ENCODE results near the gene C14orf180. TPM values are rescaled to one million over a fixed set of nuclear protein-coding genes. Genes with fewer than 3 reads are reported as not detected.

C14orf180 gene
- total RNA-seq, 1 experiment from 2014 or later, result not detected

DNA sequence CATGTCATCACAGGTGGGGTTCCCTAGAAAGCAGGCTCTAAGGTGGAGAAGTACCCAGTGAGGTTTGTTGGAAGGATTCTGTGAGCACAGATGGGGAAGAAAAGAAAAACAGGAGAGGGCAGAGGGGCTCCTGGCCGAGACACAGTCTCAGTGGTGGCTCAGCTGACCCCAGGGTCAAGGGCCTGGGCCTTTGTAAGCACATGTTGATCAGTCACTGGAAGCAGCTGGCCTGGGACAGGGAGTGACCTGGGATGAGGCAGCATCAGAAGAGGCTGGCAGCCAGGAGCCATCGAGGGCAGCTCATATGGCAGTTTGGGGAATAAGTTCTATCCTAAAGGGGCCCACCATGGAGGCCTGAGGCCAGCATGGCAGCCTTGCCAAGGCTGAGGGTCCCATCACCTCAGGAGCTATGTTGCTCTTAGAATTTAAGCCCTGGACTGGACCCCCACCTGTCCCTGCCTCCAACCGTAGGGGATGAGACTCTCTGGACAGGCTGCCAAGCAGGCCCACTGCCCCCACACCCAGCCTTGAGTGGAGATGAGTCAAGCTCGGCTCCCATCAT lies 31.3 kb downstream of the C14orf180 start:
- Mint-ChIP-seq H3K4me3 (no peak overlapping the region), H3K27ac (no peak overlapping the region; the same call in 1 of the 2 replicates), H3K4me1 (no peaks in the 10 kb centered on the region), H3K27me3 (ENCODE audit: low read depth) (peaks cover 24% of the 10 kb centered on the region), H3K36me3 (no peaks in the 10 kb centered on the region), H3K9me3 (peaks cover 5% of the 10 kb centered on the region; the same call in 1 of the 2 replicates)
- no peak for DNase-seq (ENCODE audit: low spot score)
- no peak for TF ChIP-seq IRF2 (CRISPR knock-in tag; IDR thresholded peaks at IDR 0.05; ENCODE audit: borderline replicate concordance, low read depth)
- TF ChIP-seq, protein P1, sequence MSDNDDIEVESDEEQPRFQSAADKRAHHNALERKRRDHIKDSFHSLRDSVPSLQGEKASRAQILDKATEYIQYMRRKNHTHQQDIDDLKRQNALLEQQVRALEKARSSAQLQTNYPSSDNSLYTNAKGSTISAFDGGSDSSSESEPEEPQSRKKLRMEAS (CRISPR knock-in tag; IDR thresholded peaks at IDR 0.05), result no peak
- TF ChIP-seq, protein P2, sequence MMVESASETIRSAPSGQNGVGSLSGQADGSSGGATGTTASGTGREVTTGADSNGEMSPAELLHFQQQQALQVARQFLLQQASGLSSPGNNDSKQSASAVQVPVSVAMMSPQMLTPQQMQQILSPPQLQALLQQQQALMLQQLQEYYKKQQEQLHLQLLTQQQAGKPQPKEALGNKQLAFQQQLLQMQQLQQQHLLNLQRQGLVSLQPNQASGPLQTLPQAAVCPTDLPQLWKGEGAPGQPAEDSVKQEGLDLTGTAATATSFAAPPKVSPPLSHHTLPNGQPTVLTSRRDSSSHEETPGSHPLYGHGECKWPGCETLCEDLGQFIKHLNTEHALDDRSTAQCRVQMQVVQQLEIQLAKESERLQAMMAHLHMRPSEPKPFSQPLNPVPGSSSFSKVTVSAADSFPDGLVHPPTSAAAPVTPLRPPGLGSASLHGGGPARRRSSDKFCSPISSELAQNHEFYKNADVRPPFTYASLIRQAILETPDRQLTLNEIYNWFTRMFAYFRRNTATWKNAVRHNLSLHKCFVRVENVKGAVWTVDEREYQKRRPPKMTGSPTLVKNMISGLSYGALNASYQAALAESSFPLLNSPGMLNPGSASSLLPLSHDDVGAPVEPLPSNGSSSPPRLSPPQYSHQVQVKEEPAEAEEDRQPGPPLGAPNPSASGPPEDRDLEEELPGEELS (CRISPR knock-in tag; IDR thresholded peaks at IDR 0.05), result no peak
- no peak for TF ChIP-seq HMGA2 (CRISPR knock-in tag; IDR thresholded peaks at IDR 0.05)
- no peak for TF ChIP-seq FOXP1 (CRISPR knock-in tag; IDR thresholded peaks at IDR 0.05; ENCODE audit: borderline replicate concordance)
- TF ChIP-seq KAT7 (CRISPR knock-in tag; IDR thresholded peaks at IDR 0.05; ENCODE audit: borderline replicate concordance), result no peak
- no peak for TF ChIP-seq NR3C1 (CRISPR knock-in tag; conservative IDR thresholded peaks at IDR 0.05; ENCODE audit: low read depth)
- ChIA-PET CTCF (interaction anchor here (0.7 kb wide), 1 partner anchor 44 kb away, joined by 3 read pairs; no protein-coding TSS in a partner anchor), POLR2A (no interaction called here)
- no peak for ATAC-seq

DNA sequence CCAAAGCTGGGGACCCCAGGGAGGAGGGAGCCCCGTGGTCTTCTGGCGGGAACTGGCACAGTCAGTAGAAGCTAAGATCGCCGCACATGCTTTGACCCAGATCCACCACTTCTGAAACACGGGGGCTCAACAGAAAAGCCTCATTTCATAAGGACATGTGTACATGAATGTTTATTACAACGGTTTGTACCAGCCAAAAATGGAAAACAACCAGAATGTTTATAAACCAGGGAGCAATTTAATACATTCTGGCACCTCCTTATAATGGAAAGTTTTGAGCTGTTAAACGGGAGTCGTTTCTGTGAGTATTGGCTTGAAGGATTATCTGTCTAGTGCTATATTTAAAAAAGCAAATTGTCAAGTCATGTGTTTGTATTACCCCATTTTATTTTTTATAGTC lies 32.3 kb downstream of the C14orf180 start:
- Mint-ChIP-seq H3K27ac (no peak overlapping the region), H3K9me3 (peaks cover 5% of the 10 kb centered on the region; the same call in 1 of the 2 replicates), H3K4me3 (no peak overlapping the region), H3K27me3 (ENCODE audit: low read depth) (peaks cover 14% of the 10 kb centered on the region), H3K4me1 (no peaks in the 10 kb centered on the region), H3K36me3 (no peaks in the 10 kb centered on the region)
- DNase-seq (ENCODE audit: low spot score) (no peak), ATAC-seq (no peak)
- ChIA-PET POLR2A (no interaction called here), CTCF (interaction anchor here (0.5 to 1.2 kb wide), 3 partner anchors 270 to 692 kb away, joined by 3 read pairs; no protein-coding TSS in a partner anchor)
- TF ChIP-seq, protein P3, sequence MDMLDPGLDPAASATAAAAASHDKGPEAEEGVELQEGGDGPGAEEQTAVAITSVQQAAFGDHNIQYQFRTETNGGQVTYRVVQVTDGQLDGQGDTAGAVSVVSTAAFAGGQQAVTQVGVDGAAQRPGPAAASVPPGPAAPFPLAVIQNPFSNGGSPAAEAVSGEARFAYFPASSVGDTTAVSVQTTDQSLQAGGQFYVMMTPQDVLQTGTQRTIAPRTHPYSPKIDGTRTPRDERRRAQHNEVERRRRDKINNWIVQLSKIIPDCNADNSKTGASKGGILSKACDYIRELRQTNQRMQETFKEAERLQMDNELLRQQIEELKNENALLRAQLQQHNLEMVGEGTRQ (CRISPR knock-in tag; IDR thresholded peaks at IDR 0.05), result no peak
- no peak for TF ChIP-seq ZNF423 (CRISPR knock-in tag; IDR thresholded peaks at IDR 0.05)
- TF ChIP-seq, protein P1 (CRISPR knock-in tag; IDR thresholded peaks at IDR 0.05), result no peak
- no peak for TF ChIP-seq OVOL2 (CRISPR knock-in tag; IDR thresholded peaks at IDR 0.05; ENCODE audit: borderline replicate concordance)
- TF ChIP-seq ZNF219 (CRISPR knock-in tag; IDR thresholded peaks at IDR 0.05; ENCODE audit: borderline replicate concordance), result no peak
- no peak for TF ChIP-seq ETV6 (CRISPR knock-in tag; IDR thresholded peaks at IDR 0.05)
- TF ChIP-seq, protein P4, sequence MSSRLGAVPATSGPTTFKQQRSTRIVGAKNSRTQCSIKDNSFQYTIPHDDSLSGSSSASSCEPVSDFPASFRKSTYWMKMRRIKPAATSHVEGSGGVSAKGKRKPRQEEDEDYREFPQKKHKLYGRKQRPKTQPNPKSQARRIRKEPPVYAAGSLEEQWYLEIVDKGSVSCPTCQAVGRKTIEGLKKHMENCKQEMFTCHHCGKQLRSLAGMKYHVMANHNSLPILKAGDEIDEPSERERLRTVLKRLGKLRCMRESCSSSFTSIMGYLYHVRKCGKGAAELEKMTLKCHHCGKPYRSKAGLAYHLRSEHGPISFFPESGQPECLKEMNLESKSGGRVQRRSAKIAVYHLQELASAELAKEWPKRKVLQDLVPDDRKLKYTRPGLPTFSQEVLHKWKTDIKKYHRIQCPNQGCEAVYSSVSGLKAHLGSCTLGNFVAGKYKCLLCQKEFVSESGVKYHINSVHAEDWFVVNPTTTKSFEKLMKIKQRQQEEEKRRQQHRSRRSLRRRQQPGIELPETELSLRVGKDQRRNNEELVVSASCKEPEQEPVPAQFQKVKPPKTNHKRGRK (CRISPR knock-in tag; IDR thresholded peaks at IDR 0.05; ENCODE audit: borderline replicate concordance), result no peak
- no peak for TF ChIP-seq ZNF671 (CRISPR knock-in tag; IDR thresholded peaks at IDR 0.05)
- TF ChIP-seq, protein P5, sequence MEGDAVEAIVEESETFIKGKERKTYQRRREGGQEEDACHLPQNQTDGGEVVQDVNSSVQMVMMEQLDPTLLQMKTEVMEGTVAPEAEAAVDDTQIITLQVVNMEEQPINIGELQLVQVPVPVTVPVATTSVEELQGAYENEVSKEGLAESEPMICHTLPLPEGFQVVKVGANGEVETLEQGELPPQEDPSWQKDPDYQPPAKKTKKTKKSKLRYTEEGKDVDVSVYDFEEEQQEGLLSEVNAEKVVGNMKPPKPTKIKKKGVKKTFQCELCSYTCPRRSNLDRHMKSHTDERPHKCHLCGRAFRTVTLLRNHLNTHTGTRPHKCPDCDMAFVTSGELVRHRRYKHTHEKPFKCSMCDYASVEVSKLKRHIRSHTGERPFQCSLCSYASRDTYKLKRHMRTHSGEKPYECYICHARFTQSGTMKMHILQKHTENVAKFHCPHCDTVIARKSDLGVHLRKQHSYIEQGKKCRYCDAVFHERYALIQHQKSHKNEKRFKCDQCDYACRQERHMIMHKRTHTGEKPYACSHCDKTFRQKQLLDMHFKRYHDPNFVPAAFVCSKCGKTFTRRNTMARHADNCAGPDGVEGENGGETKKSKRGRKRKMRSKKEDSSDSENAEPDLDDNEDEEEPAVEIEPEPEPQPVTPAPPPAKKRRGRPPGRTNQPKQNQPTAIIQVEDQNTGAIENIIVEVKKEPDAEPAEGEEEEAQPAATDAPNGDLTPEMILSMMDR (IDR thresholded peaks at IDR 0.05), result no peak
- TF ChIP-seq, protein P6, sequence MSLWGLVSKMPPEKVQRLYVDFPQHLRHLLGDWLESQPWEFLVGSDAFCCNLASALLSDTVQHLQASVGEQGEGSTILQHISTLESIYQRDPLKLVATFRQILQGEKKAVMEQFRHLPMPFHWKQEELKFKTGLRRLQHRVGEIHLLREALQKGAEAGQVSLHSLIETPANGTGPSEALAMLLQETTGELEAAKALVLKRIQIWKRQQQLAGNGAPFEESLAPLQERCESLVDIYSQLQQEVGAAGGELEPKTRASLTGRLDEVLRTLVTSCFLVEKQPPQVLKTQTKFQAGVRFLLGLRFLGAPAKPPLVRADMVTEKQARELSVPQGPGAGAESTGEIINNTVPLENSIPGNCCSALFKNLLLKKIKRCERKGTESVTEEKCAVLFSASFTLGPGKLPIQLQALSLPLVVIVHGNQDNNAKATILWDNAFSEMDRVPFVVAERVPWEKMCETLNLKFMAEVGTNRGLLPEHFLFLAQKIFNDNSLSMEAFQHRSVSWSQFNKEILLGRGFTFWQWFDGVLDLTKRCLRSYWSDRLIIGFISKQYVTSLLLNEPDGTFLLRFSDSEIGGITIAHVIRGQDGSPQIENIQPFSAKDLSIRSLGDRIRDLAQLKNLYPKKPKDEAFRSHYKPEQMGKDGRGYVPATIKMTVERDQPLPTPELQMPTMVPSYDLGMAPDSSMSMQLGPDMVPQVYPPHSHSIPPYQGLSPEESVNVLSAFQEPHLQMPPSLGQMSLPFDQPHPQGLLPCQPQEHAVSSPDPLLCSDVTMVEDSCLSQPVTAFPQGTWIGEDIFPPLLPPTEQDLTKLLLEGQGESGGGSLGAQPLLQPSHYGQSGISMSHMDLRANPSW (CRISPR knock-in tag; conservative IDR thresholded peaks at IDR 0.05; ENCODE audit: low read depth), result no peak
- no peak for TF ChIP-seq ZNF138 (CRISPR knock-in tag; conservative IDR thresholded peaks at IDR 0.05)
- TF ChIP-seq NR2C2 (CRISPR knock-in tag; IDR thresholded peaks at IDR 0.05), result no peak
- TF ChIP-seq ZNF121 (CRISPR knock-in tag; IDR thresholded peaks at IDR 0.05), result no peak
- TF ChIP-seq, protein P7, sequence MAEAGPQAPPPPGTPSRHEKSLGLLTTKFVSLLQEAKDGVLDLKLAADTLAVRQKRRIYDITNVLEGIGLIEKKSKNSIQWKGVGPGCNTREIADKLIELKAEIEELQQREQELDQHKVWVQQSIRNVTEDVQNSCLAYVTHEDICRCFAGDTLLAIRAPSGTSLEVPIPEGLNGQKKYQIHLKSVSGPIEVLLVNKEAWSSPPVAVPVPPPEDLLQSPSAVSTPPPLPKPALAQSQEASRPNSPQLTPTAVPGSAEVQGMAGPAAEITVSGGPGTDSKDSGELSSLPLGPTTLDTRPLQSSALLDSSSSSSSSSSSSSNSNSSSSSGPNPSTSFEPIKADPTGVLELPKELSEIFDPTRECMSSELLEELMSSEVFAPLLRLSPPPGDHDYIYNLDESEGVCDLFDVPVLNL (CRISPR knock-in tag; IDR thresholded peaks at IDR 0.05; ENCODE audit: borderline replicate concordance, low read depth), result no peak
- no peak for TF ChIP-seq RORB (CRISPR knock-in tag; IDR thresholded peaks at IDR 0.05)
- no peak for TF ChIP-seq TEAD1 (CRISPR knock-in tag; IDR thresholded peaks at IDR 0.05)
- no peak for TF ChIP-seq ZNF396 (CRISPR knock-in tag; IDR thresholded peaks at IDR 0.05; ENCODE audit: borderline replicate concordance)
